Lung (tissue), 12 donors: ENCODE measurements around the gene SCARB2. TPM values are rescaled to one million over a fixed set of nuclear protein-coding genes. Genes with fewer than 3 reads are reported as not detected.

Source experiments
- ATAC-seq: fragments of 200-7000 bp; cut with Tn5 transposase; one replicate; pipeline ENCODE4 v1.9.1; 2020; ENCODE audit warnings: moderate number of reproducible peaks; ENCODE audit not compliant: insufficient read depth, low FRiP score
- DNase-seq, 3 donors: peaks; one replicate each; pipeline ENCODE4 v3.0.0-alpha.2; 2013 to 2017
- H3K27ac ChIP-seq, 2 donors: one replicate each; pipeline ENCODE4 v1.5.1; 2013; ENCODE audit warnings: mild to moderate bottlenecking in 2 of 2, moderate library complexity in 2 of 2, control low read depth in 1 of 2, inconsistent platforms in 1 of 2, low read depth in 1 of 2, low read length in 1 of 2
- H3K27me3 ChIP-seq, 3 donors: one replicate each; pipeline ENCODE4 v1.5.1; 2013; ENCODE audit warnings: low read length in 2 of 3; ENCODE audit not compliant: control insufficient read depth in 3 of 3, insufficient read depth in 3 of 3
- H3K36me3 ChIP-seq, 4 donors: one replicate each; pipeline ENCODE4 v1.5.1; 2013; ENCODE audit warnings: low read length in 4 of 4, mild to moderate bottlenecking in 1 of 4, moderate library complexity in 1 of 4; ENCODE audit not compliant: control insufficient read depth in 4 of 4, insufficient read depth in 4 of 4
- H3K4me1 ChIP-seq, 5 donors: one replicate each; pipeline ENCODE4 v1.5.1; 2013; ENCODE audit warnings: low read length in 5 of 5, mild to moderate bottlenecking in 2 of 5, moderate library complexity in 1 of 5; ENCODE audit not compliant: control insufficient read depth in 5 of 5, insufficient read depth in 5 of 5
- H3K4me3 ChIP-seq: one replicate; pipeline ENCODE4 v1.5.1; 2013; ENCODE audit warnings: mild to moderate bottlenecking, control low read depth, moderate library complexity
- H3K9ac ChIP-seq, 2 donors: one replicate each; pipeline ENCODE4 v1.5.1; 2013; ENCODE audit warnings: low read length in 2 of 2, control low read depth in 1 of 2; ENCODE audit not compliant: insufficient read depth in 1 of 2
- H3K9me3 ChIP-seq, 4 donors: one replicate each; pipeline ENCODE4 v1.5.1; 2013; ENCODE audit warnings: low read length in 3 of 4, mild to moderate bottlenecking in 1 of 4, moderate library complexity in 1 of 4; ENCODE audit not compliant: control insufficient read depth in 4 of 4, insufficient read depth in 3 of 4
- WGBS, 2 donors: extraction: QIAGEN DNeasy Blood & Tissue Kit; methylation state at CpG; one replicate each; pipeline ENCODE4 v1.1.7; 2013; 5-methylcytosine and 5-hydroxymethylcytosine counted together
- polyA plus RNA-seq, 2 donors: library from polyadenylated mRNA; stranded (reverse); fragments of 200-250 nt; gene quantifications; one replicate each; pipeline ENCODE4 v1.2.1, GENCODE V29; 2013
- total RNA-seq, 2 donors: library from RNA; depleted of rRNA in 1 of 2; stranded (reverse); fragments of >200 nt in 1 of 2; gene quantifications; one replicate each; pipeline ENCODE4 v1.2.1, GENCODE V29; 2014 to 2021
- TF ChIP-seq, protein P1 (sequence below): IDR thresholded peaks from 2 replicates; pipeline ENCODE4 v1.5.1; 2012; ENCODE audit warnings: mild to moderate bottlenecking; ENCODE audit errors: control extremely low read depth, extremely low read depth
- donor health status: control.
- donor health status: control.
- donor health status: Bipolar disorder and iron deficiency.
- donor health status: healthy.
- donor health status: DM: yes; HTN: yes; CAD: no.

Gene SCARB2
- total and polyA plus RNA-seq, 4 donors = 104 to 360 (median 150) TPM

GRCh38 chr4:76178296-76178695, 35.3 kb downstream of the SCARB2 start:
- DNase-seq (no peak), ATAC-seq (no peak)
- no peak overlapping the region for H3K4me3 ChIP-seq
- no peaks in the 10 kb centered on the region for H3K9me3 ChIP-seq
- no peaks in the 10 kb centered on the region for H3K4me1 ChIP-seq
- peaks cover 13 to 45% (median 22%) of the 10 kb centered on the region in 4 donors for H3K36me3 ChIP-seq
- no peak overlapping the region for H3K27ac ChIP-seq
- 48 to 63% methylated on average over 2 of the region's 2 CpGs for WGBS, 2 donors
- TF ChIP-seq, protein P1, sequence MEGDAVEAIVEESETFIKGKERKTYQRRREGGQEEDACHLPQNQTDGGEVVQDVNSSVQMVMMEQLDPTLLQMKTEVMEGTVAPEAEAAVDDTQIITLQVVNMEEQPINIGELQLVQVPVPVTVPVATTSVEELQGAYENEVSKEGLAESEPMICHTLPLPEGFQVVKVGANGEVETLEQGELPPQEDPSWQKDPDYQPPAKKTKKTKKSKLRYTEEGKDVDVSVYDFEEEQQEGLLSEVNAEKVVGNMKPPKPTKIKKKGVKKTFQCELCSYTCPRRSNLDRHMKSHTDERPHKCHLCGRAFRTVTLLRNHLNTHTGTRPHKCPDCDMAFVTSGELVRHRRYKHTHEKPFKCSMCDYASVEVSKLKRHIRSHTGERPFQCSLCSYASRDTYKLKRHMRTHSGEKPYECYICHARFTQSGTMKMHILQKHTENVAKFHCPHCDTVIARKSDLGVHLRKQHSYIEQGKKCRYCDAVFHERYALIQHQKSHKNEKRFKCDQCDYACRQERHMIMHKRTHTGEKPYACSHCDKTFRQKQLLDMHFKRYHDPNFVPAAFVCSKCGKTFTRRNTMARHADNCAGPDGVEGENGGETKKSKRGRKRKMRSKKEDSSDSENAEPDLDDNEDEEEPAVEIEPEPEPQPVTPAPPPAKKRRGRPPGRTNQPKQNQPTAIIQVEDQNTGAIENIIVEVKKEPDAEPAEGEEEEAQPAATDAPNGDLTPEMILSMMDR = no peak
- no peaks in the 10 kb centered on the region for H3K27me3 ChIP-seq
- no peak overlapping the region for H3K9ac ChIP-seq

DNA sequence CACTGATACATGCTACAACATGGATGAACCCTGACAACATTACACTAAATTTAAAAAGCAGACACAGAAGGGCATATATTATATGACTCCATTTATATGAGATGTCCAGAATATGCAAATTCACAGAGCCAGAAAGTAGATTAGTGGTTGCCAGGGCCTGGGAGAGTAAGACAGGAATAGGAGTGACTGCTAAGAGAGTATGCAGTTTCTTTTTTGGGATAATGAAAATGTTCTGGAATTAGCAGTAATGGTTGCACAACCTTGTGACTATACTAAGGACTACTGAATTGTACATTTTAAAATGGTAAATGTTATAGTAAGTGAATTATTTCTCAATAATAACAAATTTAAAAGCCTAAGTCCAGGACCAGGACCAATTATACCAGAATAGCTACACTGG, 35.9 kb downstream of the SCARB2 start:
- no peaks in the 10 kb centered on the region for H3K4me1 ChIP-seq
- H3K9me3 ChIP-seq = no peaks in the 10 kb centered on the region
- peaks cover 13 to 50% (median 27%) of the 10 kb centered on the region in 4 donors for H3K36me3 ChIP-seq
- TF ChIP-seq, protein P1 = no peak
- H3K9ac ChIP-seq = no peak overlapping the region
- H3K4me3 ChIP-seq = no peak overlapping the region
- H3K27me3 ChIP-seq = no peaks in the 10 kb centered on the region
- no peak for DNase-seq
- H3K27ac ChIP-seq = no peak overlapping the region
- no peak for ATAC-seq

- H3K4me1 ChIP-seq = no peaks in the 10 kb centered on the region
- H3K27ac ChIP-seq = no peak overlapping the region
- DNase-seq (no peak), ATAC-seq (no peak)
- no peak overlapping the region for H3K4me3 ChIP-seq
- no peaks in the 10 kb centered on the region for H3K9me3 ChIP-seq
- H3K27me3 ChIP-seq = no peaks in the 10 kb centered on the region
- TF ChIP-seq, protein P1 = no peak
- WGBS, 2 donors = 96 to 97% methylated on average over 1 of the region's 1 CpG
- H3K9ac ChIP-seq = no peak overlapping the region
- H3K36me3 ChIP-seq = peaks cover 16 to 64% (median 31%) of the 10 kb centered on the region in 4 donors
Observed at GRCh38 chr4:76175336-76175735, 38.3 kb downstream of the SCARB2 start.

- no peak overlapping the region for H3K9ac ChIP-seq
- no peak for DNase-seq
- no peaks in the 10 kb centered on the region for H3K27me3 ChIP-seq
- H3K4me3 ChIP-seq = no peak overlapping the region
- H3K9me3 ChIP-seq = no peaks in the 10 kb centered on the region
- H3K4me1 ChIP-seq = no peaks in the 10 kb centered on the region
- no peak overlapping the region for H3K27ac ChIP-seq
- TF ChIP-seq, protein P1 = no peak
- ATAC-seq = no peak
- 86 to 93% methylated on average over 6 of the region's 6 CpGs for WGBS, 2 donors
- H3K36me3 ChIP-seq = peaks cover 18 to 64% (median 33%) of the 10 kb centered on the region in 4 donors
Observed at GRCh38 chr4:76174216-76174615, 39.4 kb downstream of the SCARB2 start.
